ENCODE measurements around the gene MAN1B1.

GRCh38 chr9:137064027-137064879, 22.5 kb upstream of the MAN1B1 start:
- TF ChIP-seq YY1 (IDR thresholded peaks at IDR 0.05; ENCODE audit: extremely low read depth, insufficient replicate concordance, low read depth, low read length): no peak
- TF ChIP-seq POLR2AphosphoS5 (IDR thresholded peaks at IDR 0.05; ENCODE audit: low read depth, low read length): peak; percentile 38; the same call in 1 of the 2 replicates

All from HCT116 (cell line).